GM19438 (cell line): Measurements from ENCODE around the gene SLC22A17.

Source experiments
- ATAC-seq: cut with Tn5 transposase; IDR thresholded peaks from one replicate; pipeline ENCODE4 v1.9.1; 2021; ENCODE audit warnings: low read depth; ENCODE audit not compliant: unreplicated experiment

Gene SLC22A17

GRCh38 chr14:23364164-23365035, 11.7 kb upstream of the SLC22A17 start:
- no peak for ATAC-seq

- ATAC-seq = no peak
Measured at GRCh38 chr14:23362200-23362599, 9.5 kb upstream of the SLC22A17 start.

- no peak for ATAC-seq
Measured at GRCh38 chr14:23361763-23362162, 9.1 kb upstream of the SLC22A17 start.

- ATAC-seq = no peak
Measured at GRCh38 chr14:23361320-23361719, 8.6 kb upstream of the SLC22A17 start.

- ATAC-seq = no peak
Measured at GRCh38 chr14:23360496-23360895, 7.8 kb upstream of the SLC22A17 start.

GRCh38 chr14:23359722-23360447, 7.2 kb upstream of the SLC22A17 start:
- ATAC-seq = no peak

GRCh38 chr14:23359167-23359626, 6.5 kb upstream of the SLC22A17 start:
- no peak for ATAC-seq

- ATAC-seq = no peak
Measured at GRCh38 chr14:23358553-23359166, 6.0 kb upstream of the SLC22A17 start.

- no peak for ATAC-seq
Measured at GRCh38 chr14:23358042-23358441, 5.4 kb upstream of the SLC22A17 start.

- no peak for ATAC-seq
Measured at GRCh38 chr14:23357261-23357660, 4.6 kb upstream of the SLC22A17 start.

- no peak for ATAC-seq
Measured at GRCh38 chr14:23356662-23357061, 4.0 kb upstream of the SLC22A17 start.

GRCh38 chr14:23355871-23356435, 3.3 kb upstream of the SLC22A17 start:
- ATAC-seq = no peak

- ATAC-seq = no peak
Measured at GRCh38 chr14:23354990-23355389, 2.3 kb upstream of the SLC22A17 start.

GRCh38 chr14:23353433-23353780, 720 bp upstream of the SLC22A17 start:
- no peak for ATAC-seq

GRCh38 chr14:23351681-23352505, 794 bp downstream of the SLC22A17 start:
- no peak for ATAC-seq

- no peak for ATAC-seq
Measured at GRCh38 chr14:23349156-23349845, 3.4 kb downstream of the SLC22A17 start.

GRCh38 chr14:23348297-23348655, 4.4 kb downstream of the SLC22A17 start:
- ATAC-seq = no peak

GRCh38 chr14:23347406-23348296, 5.0 kb downstream of the SLC22A17 start:
- no peak for ATAC-seq
